ENCODE measurements around the gene BSND. TPM values are rescaled to one million over a fixed set of nuclear protein-coding genes. Genes with fewer than 3 reads are reported as not detected.
A peak's percentile ranks its signal among the peaks of the same experiment; 100 is the strongest.

BSND gene
- total and polyA plus RNA-seq, 2 experiments from 2014 or later: 0.21 to 0.23 TPM

DNA sequence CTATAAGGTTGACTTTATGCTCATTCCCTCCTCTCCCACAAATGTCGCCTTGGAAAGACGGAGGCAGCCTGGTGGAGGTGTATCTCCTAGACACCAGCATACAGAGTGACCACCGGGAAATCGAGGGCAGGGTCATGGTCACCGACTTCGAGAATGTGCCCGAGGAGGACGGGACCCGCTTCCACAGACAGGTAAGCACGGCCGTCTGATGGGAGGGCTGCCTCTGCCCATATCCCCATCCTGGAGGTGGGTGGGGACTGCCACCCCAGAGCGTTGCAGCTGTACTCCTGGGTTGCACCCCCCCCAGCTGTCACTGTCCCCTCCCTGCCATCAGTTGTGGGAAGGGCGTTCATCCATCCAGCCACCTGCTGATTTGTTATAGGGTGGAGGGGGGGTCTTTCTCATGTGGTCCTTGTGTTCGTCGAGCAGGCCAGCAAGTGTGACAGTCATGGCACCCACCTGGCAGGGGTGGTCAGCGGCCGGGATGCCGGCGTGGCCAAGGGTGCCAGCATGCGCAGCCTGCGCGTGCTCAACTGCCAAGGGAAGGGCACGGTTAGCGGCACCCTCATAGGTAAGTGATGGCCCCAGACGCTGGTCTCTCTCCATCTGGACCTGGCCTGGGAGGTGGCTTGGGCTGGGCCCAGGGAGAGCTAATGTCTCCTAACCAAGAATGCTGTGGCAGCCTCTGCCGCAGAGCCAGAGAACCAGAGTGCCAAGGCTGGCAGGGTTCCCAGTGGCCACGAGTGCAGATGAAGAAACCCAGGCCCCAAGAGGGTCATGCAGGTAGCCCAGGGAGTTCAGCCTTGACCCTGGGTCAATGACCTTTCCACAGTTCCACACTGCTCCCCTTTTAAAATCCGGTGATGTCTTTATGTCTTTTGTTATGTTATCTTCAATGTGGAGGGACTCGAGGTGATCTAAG, 53.7 kb downstream of the BSND start:
- 91% methylated on average over 29 of the region's 29 CpGs for WGBS (ENCODE audit: low lambda C conversion rate, missing lambda C conversion rate)
- Histone ChIP-seq H3K9me2 (replicated peaks; ENCODE audit: insufficient read depth) (no peaks in the 10 kb centered on the region), H3K79me2 (no peaks in the 10 kb centered on the region), H3K36me3 (replicated peaks; ENCODE audit: insufficient read depth, low read depth) (no peaks in the 10 kb centered on the region), H3K4me3 (no peak overlapping the region), H3K27me3 (no peaks in the 10 kb centered on the region), H4K20me1 (ENCODE audit: insufficient read depth, poor library complexity, severe bottlenecking) (no peaks in the 10 kb centered on the region), H3K4me2 (no peak overlapping the region), H2AFZ (no peak overlapping the region), H3K4me1 (ENCODE audit: insufficient read depth) (peaks cover 4% of the 10 kb centered on the region), H3K27ac (no peak overlapping the region), H3K9me3 (ENCODE audit: low read depth) (no peaks in the 10 kb centered on the region)
- TF ChIP-seq EZH2 (IDR thresholded peaks at IDR 0.05; ENCODE audit: borderline replicate concordance) (no peak), EZH2phosphoT487 (IDR thresholded peaks at IDR 0.05; ENCODE audit: low read depth, severe bottlenecking, unreplicated experiment) (no peak), CTCF (IDR thresholded peaks at IDR 0.05; ENCODE audit: poor library complexity) (no peak)
- DNase-seq (ENCODE audit: low spot score): no peak

DNA sequence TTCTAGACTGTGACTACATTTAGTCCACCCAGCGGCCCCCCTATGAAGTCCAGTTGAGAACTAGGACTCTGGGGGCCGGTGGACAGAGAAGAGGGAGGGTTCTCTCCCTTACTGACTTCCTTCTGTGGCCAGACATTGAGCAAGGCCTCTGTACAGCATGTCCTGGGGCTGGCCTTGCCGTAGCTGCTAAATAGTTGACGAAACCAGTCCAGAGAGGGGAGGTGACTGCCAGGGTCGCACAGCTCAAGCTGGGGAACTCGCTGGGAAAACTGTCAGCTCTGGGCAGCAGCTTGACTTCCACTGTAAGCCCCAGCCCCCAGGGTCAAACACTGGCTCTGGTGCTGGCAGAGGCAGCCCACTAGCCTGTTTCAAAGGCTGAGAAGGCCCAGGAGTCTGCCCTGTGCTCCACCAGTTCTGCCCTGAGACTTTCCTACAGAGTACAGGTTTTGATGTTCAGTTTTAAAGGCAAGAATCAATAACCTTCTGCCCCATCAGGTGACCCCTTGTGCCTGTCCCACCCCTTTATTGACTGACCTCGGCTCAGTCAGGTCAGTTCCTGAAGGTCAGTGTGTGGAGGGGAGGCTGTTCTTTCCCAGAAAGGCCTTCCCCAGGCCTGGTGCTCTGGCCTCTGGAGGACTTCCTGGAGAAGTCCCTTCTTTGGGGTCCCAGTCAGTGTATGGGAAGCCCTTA, 54.7 kb downstream of the BSND start:
- no peaks in the 10 kb centered on the region for H3K9me2 ChIP-seq (replicated peaks; ENCODE audit: insufficient read depth)
- TF ChIP-seq EZH2phosphoT487 (IDR thresholded peaks at IDR 0.05; ENCODE audit: low read depth, severe bottlenecking, unreplicated experiment) (no peak), EZH2 (IDR thresholded peaks at IDR 0.05; ENCODE audit: borderline replicate concordance) (no peak), CTCF (IDR thresholded peaks at IDR 0.05; ENCODE audit: poor library complexity) (no peak)
- H2AFZ ChIP-seq: no peak overlapping the region
- H3K27me3 ChIP-seq: no peaks in the 10 kb centered on the region
- no peak for DNase-seq (ENCODE audit: low spot score)
- no peak overlapping the region for H3K4me2 ChIP-seq
- H4K20me1 ChIP-seq (ENCODE audit: insufficient read depth, poor library complexity, severe bottlenecking): no peaks in the 10 kb centered on the region
- peaks cover 4% of the 10 kb centered on the region for H3K4me1 ChIP-seq (ENCODE audit: insufficient read depth)
- no peaks in the 10 kb centered on the region for H3K36me3 ChIP-seq (replicated peaks; ENCODE audit: insufficient read depth, low read depth)
- no peak overlapping the region for H3K4me3 ChIP-seq
- H3K27ac ChIP-seq: peak overlapping the region; percentile 20
- WGBS (ENCODE audit: low lambda C conversion rate, missing lambda C conversion rate): 74% methylated on average over 7 of the region's 7 CpGs
- H3K79me2 ChIP-seq: no peaks in the 10 kb centered on the region
- no peaks in the 10 kb centered on the region for H3K9me3 ChIP-seq (ENCODE audit: low read depth)

- Histone ChIP-seq H3K36me3 (replicated peaks; ENCODE audit: insufficient read depth, low read depth) (no peaks in the 10 kb centered on the region), H3K27ac (no peak overlapping the region), H3K4me1 (ENCODE audit: insufficient read depth) (peaks cover under 1% of the 10 kb centered on the region), H2AFZ (no peak overlapping the region), H4K20me1 (ENCODE audit: insufficient read depth, poor library complexity, severe bottlenecking) (no peaks in the 10 kb centered on the region), H3K79me2 (no peaks in the 10 kb centered on the region), H3K4me2 (no peak overlapping the region), H3K27me3 (no peaks in the 10 kb centered on the region), H3K9me3 (ENCODE audit: low read depth) (no peaks in the 10 kb centered on the region), H3K9me2 (replicated peaks; ENCODE audit: insufficient read depth) (no peaks in the 10 kb centered on the region), H3K4me3 (no peak overlapping the region)
- WGBS (ENCODE audit: low lambda C conversion rate, missing lambda C conversion rate): 93% methylated on average over 5 of the region's 5 CpGs
- no peak for DNase-seq (ENCODE audit: low spot score)
- no peak for TF ChIP-seq EZH2phosphoT487 (IDR thresholded peaks at IDR 0.05; ENCODE audit: low read depth, severe bottlenecking, unreplicated experiment)
- TF ChIP-seq EZH2 (IDR thresholded peaks at IDR 0.05; ENCODE audit: borderline replicate concordance): no peak
- no peak for TF ChIP-seq CTCF (IDR thresholded peaks at IDR 0.05; ENCODE audit: poor library complexity)
Observed at GRCh38 chr1:55054396-55054795, 55.7 kb downstream of the BSND start.
